Measurements from ENCODE around the gene TSPEAR.
"Not testable (repeated sequence)": the region's sequence is repeated elsewhere in the genome, so short reads cannot be mapped to it uniquely, and the experiment has no call there.

Gene TSPEAR

DNA sequence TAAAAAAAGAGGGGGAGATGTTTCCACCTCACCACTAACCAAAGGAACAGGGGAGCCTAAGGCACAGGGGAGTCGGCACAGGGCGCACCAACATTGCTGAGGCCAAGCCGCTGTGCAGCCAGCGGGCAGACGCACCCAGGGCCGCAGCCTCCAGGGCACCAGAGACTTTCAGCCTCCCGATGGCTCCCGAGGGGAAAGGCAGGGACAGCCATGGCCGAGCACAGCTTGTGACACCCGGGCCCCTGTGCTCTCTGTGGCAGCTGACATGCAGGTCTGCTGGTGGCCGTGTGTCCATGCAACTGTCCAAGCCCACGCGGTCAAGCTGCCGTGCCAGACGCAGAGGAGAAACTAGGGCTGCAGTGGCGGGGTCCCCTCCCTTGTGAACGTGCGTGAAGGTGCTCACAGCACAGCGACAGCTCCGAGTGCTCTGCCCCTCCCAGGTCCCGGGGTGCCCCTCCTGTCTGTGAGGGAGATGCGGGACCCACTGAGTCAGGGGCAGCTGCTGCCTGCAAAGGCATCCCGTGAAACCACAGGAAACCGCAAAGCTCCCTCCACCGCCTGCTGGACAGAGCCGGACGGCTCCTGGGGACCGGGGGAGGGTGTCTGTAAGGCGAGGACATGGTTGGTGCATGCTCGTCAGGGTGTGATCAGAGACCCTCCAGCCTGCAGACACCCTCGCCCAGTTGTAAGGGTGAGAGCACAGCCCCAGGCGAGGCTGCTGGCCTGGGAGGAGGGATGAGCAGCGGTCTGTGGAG lies 62.6 kb downstream of the TSPEAR start:
- DNase-seq: no peak

DNA sequence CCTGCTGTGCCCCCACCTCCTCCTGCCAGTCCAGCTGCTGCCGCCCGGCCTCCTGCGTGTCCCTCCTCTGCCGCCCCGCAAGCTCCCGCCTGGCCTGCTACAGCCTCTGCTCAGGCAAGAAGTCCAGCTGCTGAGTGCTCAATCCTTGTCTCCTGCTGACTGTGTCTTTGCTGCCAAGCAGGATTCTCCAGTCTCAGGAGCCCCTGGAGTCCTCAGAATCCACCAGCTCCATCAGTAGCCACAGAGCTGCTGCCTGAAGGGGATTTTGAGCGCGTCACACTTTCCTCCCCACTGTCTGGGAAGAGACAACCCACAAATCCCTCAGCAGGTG lies 64.2 kb downstream of the TSPEAR start:
- no peak for DNase-seq

DNA sequence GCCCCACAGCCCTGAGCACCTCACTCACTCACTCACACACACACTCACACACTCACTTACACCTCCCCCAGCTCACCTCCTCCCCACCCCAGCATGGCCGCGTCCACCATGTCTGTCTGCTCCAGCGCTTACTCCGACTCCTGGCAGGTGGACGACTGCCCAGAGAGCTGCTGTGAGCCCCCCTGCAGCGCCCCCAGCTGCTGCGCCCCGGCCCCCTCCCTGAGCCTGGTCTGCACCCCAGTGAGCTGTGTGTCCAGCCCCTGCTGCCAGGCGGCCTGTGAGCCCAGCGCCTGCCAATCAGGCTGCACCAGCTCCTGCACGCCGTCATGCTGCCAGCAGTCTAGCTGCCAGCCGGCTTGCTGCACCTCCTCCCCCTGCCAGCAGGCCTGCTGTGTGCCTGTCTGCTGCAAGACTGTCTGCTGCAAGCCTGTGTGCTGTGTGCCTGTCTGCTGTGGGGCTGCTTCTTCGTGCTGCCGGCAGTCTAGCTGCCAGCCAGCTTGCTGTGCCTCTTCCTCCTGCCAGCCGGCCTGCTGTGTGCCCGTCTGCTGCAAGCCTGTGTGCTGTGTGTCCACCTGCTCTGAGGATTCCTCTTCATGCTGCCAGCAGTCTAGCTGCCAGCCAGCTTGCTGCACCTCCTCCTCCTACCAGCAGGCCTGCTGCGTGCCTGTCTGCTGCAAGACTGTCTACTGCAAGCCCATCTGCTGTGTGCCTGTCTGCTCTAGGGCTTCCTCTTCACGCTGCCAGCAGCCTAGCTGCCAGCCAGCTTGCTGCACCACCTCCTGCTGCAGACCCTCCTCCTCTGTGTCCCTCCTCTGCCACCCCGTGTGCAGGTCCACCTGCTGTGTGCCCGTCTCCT lies 64.8 kb downstream of the TSPEAR start, which contains the start of gene KRTAP10-11:
KRTAP10-11 (plus strand) TSS at position 49 of the 856 bp plus-strand sequence; CDS start at position 94, 45 bp downstream.
- DNase-seq: not testable (repeated sequence)

DNA sequence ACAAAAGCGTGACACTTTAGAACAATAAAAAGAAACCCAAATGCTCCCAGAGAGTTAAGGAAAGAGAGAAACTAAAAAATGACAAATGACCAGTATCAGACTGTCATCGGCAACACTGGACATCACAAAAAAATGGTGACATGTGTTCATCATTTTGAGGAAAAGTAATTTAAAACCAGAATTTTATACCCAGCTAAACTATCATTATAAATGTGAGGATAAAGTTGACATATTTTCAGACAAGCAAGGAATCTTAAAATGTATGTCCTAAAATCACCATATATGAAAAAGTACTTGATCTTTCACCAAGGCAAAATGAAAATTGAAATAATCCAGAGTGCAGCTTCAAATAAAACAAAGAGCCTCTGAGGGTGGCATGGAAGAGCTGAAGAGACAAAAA lies 66.5 kb downstream of the TSPEAR start:
- no peak for DNase-seq

DNA sequence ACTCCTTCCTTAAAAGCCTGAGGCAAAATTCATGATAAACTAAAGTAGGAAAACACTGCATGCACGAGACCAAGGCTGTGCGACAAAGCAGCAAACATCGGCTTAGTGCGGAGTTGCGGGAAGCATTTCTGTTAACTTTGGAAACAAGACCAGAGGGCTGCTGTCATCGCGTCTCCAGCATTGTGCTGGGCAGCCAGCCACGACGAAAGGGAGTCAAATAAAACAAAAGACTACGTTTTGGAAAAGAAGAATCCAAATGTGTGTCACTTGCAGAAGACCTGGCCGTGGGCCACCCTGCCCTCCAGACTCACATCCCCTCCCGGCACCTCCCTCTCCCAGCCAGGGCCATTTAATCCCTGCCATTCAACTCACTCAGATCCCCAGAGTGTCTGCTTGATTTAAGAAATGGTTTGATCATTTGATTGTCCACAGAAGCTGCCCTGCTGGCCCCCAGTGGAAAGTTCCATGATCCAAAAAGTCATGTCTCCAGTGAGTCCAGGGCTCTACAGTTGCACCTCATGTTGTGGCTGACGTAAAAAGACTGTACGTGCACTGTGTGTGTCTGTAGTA lies 67.5 kb downstream of the TSPEAR start:
- no peak for DNase-seq

DNA sequence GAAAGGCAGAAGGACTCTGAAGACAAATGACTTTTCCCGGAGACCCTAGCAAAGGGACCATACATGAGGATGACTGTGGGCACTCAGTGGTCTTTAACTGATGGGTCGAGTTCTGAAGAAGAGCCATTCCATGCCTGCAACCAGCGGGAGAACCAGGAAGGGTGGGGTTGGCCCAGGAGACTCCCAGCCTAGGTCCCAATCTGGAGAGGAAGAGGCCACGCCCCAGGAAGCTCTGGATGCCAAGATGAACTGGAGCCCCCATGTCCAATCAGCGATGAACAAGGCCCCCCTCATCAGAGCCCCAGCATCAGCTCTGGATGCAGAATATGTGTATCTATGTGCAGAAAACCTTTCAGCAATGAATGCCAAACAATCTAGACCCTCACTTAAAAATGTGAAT lies 70.6 kb downstream of the TSPEAR start:
- no peak for DNase-seq

DNA sequence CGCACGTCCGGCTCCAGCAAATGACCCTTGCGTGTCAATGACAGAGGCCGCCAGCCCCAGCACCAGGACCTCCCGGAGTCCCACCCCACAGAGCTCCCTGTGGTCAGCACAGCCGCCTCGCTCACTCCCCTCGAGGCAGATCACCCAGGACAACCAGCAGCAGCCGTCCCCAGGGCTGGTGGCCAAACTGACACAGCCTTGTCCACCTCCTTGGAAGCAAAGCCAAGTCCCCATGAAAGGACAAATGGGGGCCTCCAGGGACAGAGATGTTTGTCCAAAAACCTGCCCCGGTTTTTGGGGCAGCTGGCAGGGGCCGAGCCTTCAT lies 72.1 kb downstream of the TSPEAR start:
- DNase-seq: no peak

DNA sequence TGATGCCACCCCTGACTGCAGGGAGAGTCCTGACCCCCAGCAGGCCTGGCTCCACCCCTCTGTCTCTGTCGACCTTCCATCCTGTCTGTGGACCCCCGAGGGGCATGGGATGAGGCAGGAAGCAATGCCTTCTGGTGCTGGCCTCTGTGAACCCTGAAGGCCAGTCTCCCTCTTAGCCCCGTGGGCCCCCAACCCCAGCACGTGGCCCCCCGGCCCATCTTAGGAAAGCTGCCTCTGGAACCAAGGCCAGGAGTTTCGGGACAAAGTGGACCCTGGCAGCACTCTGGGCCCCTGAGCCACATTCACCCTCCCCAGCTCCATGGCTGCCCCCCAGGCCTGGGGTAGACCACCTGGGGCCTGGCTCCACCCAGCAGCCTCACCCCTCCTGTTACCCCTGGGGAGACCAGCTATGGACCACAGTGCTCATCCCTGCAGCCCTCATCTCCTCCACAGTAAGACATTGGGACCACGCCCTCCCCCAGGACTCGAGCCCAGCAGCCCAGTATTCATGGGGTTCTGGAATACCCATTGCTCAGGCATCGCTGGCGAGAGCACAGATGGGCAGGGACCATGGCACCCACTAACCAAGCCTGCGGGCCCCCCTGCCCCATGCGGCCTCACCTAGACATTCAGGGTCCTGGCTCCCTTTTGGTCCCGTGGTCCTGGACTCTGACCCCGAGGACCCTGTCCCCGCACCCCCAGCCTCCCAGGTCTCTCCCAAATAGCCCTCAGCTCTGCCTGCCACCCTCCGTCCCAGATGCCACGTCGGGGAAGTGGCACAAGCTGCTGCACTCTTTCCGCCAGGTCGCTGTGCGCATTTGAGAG lies 72.7 kb downstream of the TSPEAR start:
- not testable (repeated sequence) for DNase-seq

DNA sequence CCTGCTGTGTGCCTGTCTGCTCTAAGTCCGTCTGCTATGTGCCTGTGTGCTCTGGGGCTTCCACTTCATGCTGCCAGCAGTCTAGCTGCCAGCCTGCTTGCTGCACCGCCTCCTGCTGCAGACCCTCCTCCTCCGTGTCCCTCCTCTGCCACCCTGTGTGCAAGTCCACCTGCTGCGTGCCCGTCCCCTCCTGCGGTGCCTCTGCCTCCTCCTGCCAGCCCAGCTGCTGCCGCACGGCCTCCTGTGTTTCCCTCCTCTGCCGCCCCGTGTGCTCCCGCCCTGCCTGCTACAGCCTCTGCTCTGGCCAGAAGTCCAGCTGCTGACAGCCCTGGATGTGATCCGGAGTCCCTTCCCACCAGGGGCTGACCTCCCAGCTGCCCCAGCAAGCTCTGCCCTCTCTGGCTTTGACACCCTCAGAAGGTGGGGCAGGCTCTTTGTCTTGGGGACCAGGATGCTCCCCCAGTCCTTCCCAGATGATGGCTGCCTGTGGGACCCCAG lies 73.5 kb downstream of the TSPEAR start:
- not testable (repeated sequence) for DNase-seq

DNA sequence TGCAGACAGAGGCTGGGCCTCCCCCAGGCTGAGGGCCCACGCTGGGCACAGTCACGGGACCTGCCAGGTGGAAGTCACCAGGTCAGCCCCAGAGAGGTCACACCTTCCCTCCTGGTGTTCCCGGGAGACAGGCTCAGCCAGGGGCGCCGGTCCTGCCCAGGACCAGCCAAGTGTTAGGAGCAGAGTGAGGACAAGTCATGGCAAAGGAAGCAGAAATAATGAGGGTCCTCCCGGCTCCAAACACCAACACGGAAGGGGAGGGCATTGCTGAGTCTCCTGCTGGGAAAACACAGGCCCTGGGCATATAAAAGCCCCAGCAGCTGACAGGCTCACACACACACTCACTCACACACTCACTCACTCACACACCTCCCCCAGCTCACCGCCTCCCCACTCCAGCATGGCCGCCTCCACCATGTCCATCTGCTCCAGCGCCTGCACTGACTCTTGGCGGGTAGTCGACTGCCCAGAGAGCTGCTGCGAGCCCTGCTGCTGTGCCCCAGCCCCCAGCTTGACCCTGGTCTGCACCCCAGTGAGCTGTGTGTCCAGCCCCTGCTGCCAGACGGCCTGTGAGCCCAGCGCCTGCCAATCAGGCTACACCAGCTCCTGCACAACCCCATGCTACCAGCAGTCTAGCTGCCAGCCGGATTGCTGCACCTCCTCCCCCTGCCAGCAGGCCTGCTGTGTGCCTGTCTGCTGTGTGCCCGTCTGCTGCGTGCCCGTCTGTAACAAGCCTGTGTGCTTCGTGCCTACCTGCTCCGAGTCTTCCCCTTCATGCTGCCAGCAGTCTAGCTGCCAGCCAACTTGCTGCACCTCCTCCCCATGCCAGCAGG lies 74.1 kb downstream of the TSPEAR start, which contains the start of gene KRTAP10-10:
KRTAP10-10 (plus strand) TSS at position 339 of the 833 bp plus-strand sequence; CDS start at position 401, 62 bp downstream.
- DNase-seq: no peak

DNA sequence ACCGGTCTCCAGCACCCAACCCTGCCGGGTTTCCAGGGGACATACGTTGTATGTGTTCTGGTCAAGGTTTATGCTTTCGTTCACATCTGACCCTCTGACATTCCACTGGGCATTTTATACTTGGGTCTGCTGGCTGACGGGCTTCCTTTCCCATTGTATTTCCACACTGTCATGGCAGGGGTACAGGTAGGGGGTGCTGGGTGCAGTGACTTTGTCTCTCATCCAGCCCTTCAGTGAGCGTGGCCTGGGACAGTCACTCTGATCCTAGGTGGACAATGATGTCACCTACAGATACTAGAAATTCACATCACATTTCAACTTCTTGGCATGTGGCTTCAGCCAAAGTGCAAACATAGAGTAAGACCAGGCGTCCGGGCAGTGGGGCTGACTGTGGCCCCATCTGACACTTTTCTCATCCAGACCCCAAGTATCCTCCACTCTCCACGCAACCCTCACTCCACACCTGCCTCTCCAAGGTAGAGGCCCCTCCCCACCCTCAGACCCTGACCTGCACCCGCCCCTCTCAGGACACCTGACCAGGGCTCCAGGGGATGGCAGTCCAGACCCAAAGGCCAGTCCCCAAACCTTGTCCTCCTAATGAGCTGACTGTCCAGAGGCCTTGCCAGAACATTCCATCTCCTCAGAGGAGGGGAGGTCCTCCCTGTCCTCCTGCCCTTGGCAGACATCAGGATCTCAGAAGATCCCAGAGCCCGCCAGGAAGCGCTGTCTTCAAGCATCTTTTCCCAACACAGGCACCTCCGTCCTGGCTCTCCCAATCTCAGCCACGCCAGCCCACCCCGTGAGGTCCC lies 75.0 kb downstream of the TSPEAR start:
- DNase-seq: no peak

DNA sequence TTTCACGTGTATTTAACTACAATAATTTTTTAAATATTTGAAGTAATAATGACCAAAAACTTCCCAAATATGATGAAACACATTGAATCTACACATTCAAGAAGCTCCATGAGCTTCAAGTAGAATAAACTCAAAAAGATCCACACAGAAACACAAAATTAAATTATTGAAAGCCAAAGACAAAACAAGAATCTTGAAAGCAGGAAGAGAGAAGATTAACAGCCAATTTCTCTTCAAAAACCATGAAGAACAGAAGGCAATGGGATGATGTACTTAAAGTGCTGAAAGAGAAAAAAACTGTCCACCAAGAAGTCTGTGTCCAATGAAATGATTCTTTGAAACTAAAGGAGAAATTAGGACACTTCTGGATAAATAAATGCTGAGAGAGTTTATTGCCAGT lies 79.3 kb downstream of the TSPEAR start:
- no peak for DNase-seq

DNA sequence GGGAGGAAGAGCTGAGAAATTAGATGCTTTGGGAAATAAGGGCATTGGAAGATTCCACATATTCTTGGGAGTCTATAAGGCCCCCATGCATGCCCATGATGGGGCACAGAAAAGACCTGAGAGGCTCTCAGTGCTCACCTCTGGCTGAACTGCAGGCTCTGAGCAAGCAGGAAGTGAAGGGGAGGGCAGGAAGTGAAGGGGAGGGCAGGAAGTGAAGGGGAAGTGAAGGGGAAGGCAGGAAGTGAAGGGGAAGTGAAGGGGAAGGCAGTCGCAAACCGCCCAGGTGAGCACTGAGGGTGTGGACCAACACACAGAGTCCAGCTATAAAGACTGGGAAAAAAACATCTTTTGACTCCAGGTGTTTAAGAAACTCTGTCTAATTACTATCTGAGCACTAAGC lies 80.9 kb downstream of the TSPEAR start:
- DNase-seq: peak; percentile 18

DNA sequence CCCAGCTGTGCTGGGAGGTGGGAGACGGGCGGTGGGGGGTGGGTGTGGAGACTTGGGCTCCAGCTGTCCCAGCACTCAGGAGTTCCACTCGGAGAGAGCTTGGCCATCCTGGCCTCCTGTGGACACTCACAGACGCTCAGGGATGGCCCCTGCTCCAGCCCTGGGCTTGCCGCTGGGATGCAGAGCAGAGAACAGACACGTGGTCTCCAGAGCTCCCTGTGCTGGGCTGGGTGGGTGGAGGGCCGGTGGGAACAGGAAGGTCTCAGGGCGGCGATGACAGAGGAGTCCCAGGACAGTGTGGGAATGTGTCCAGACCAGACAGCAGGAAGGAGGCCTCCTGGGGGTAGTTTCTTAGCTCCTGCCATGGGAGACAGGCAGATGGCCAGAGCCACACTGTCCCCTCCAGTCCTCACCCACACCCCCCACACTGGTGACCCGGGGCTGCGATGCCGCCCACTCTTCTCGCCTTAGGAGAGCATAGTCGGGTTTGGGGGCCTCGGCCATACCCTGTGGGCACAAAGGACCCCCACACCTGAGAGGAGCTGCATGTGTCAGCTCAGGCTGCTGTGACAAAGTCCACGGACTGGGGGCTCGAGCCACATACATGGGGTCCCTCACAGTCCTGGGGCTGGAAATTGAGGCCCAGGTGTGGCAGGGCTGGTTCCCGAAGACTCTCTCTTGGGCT lies 82.5 kb downstream of the TSPEAR start:
- no peak for DNase-seq

DNA sequence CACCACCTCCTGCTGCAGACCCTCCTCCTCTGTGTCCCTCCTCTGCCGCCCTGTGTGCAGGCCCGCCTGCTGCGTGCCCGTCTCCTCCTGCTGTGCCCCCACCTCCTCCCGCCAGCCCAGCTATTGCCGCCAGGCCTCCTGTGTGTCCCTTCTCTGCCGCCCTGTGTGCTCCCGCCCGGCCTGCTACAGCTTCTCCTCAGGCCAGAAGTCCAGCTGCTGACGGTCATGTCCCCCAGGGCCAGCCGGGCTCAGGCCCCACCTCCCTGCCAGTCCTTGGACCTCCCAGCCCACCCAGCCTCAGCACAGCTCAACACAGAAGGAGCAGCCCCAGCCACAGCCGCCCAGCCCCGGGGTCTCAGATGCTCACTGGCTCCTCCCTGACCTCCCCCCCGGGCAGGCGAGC lies 83.5 kb downstream of the TSPEAR start:
- not testable (repeated sequence) for DNase-seq

DNA sequence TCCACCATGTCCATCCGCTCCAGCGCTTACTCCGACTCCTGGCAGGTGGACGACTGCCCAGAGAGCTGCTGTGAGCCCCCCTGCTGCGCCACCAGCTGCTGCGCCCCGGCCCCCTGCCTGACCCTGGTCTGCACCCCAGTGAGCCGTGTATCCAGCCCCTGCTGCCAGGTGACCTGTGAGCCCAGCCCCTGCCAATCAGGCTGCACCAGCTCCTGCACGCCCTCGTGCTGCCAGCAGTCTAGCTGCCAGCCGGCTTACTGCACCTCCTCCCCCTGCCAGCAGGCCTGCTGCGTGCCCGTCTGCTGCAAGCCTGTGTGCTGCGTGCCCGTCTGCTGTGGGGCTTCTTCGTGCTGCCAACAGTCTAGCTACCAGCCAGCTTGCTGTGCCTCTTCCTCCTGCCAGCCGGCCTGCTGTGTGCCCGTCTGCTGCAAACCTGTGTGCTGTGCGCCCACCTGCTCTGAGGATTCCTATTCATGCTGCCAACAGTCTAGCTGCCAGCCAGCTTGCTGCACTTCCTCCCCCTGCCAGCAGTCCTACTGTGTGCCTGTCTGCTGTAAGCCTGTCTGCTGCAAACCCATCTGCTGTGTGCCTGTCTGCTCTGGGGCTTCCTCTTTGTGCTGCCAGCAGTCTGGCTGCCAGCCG lies 84.1 kb downstream of the TSPEAR start:
- not testable (repeated sequence) for DNase-seq

DNA sequence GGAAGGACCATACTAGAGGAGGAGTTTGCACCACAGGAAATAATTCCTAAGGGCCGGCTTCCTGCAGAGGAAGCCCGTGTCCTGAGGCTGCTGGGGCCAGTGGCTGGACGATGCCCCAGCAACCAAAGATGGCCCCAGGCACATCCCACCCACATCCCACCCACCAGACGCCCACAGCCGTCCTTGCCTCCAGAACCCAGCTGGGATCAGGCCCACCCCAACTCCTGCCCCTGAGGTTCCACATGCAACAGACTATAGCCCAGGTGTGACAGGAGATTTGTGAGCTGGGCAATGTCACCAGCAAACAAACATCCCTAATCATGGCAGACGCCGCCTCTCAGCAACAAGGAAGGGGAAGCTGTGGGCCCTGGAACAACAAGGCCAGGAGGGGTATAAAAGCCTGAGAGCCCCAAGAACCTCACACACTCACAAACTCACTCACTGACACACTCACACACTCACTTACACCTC lies 84.7 kb downstream of the TSPEAR start, which contains the start of gene KRTAP10-9:
KRTAP10-9 (plus strand) TSS at position 421 of the 471 bp plus-strand sequence. CDS start 79 bp downstream, outside the sequence.
- no peak for DNase-seq

DNA sequence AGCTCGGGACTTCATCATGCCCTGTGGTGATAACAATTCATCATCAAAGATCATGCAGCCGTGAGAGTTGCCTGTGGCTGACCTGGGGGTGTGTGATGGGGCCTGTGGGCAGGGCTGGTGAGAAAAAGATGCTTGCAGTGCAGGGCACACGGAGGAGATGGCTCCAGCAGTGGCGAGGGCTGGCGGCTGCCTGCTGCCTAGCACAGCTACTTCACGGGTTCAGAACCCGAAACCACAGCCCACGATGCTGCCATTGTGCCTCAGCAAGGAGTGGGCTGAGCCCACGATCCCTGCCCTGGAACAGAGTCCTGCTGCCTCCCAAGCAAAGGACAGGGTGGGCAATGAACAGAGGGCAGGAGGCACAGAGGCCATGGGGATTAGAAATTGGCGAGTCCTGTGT lies 85.1 kb downstream of the TSPEAR start:
- no peak for DNase-seq

DNA sequence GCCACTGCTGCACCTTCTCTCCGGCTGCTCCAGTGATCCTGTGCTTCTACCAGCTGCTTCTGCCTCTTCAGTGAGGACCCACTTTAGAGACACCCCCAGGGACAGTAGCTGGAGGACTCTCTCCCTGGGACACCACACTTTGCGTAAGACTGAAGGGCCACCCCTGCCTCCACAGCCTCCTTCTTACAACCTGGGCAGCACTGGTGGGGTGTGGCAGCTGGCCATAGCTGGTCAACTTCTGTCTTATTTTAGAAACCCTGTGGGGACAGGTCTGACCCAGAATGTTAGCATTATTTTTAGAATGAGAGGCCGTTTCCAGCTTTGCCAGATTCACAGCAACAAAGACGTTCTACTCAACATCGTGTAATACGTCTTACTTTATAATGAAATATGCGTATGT lies 85.6 kb downstream of the TSPEAR start:
- no peak for DNase-seq

Data from CD4-positive, alpha-beta T cell treated with Interleukin-17A for 4 hours (primary cell).